Fibroblast of mammary gland (primary cell): Measurements from ENCODE around the gene CRIM1.
A peak's percentile ranks its signal among the peaks of the same experiment; 100 is the strongest.

Experiments
- DNase-seq: peaks from one replicate; pipeline ENCODE4 v3.0.0-alpha.2; 2010; ENCODE audit warnings: low read depth
- H3K4me3 ChIP-seq: 2 replicates; pipeline ENCODE4 v1.5.1; 2011; ENCODE audit warnings: low read depth, mild to moderate bottlenecking, low read length, moderate library complexity; ENCODE audit not compliant: control insufficient read depth
- CTCF ChIP-seq: conservative IDR thresholded peaks from 2 replicates; pipeline ENCODE4 v1.5.1; 2011; ENCODE audit warnings: low read depth, low read length, inconsistent platforms; ENCODE audit not compliant: control insufficient read depth, insufficient read depth

Gene CRIM1

GRCh38 chr2:36550006-36550405 is 194.4 kb downstream of the CRIM1 start:
- DNase-seq = no peak
- TF ChIP-seq CTCF = no peak
- H3K4me3 ChIP-seq = no peak overlapping the region

- H3K4me3 ChIP-seq = no peak overlapping the region
- TF ChIP-seq CTCF = no peak
- DNase-seq = no peak
Measured at GRCh38 chr2:36553683-36554082, 198.1 kb downstream of the CRIM1 start.

GRCh38 chr2:36554531-36554930 is 199.0 kb downstream of the CRIM1 start:
- no peak for DNase-seq
- no peak for TF ChIP-seq CTCF
- no peak overlapping the region for H3K4me3 ChIP-seq

GRCh38 chr2:36555789-36556188 is 200.2 kb downstream of the CRIM1 start:
- TF ChIP-seq CTCF = no peak

GRCh38 chr2:36556842-36557241 is 201.3 kb downstream of the CRIM1 start:
- no peak for TF ChIP-seq CTCF
- H3K4me3 ChIP-seq = no peak overlapping the region
- peak; percentile 65 for DNase-seq

More at GRCh38 chr2:36555789-36556188, 200.2 kb downstream of the CRIM1 start:
- no peak for DNase-seq
- no peak overlapping the region for H3K4me3 ChIP-seq

- DNase-seq = no peak
- TF ChIP-seq CTCF = no peak
- no peak overlapping the region for H3K4me3 ChIP-seq
Measured at GRCh38 chr2:36559221-36559942, 203.8 kb downstream of the CRIM1 start.
